ENCODE measurements around the gene NCAM1.

- TF ChIP-seq CTCF (conservative IDR thresholded peaks at IDR 0.05; ENCODE audit: low read depth in 2 of 2) (no peak), EZH2 (IDR thresholded peaks at IDR 0.05; ENCODE audit: low read depth, unreplicated experiment) (no peak), EZH2phosphoT487 (IDR thresholded peaks at IDR 0.05; ENCODE audit: unreplicated experiment) (no peak), CREB1 (CRISPR knock-in tag; IDR thresholded peaks at IDR 0.05; ENCODE audit: low read depth) (no peak), ZNF114 (CRISPR knock-in tag; IDR thresholded peaks at IDR 0.05) (no peak), POLR2AphosphoS5 (IDR thresholded peaks at IDR 0.05; ENCODE audit: low read depth) (no peak), REST (IDR thresholded peaks at IDR 0.05; ENCODE audit: unreplicated experiment) (no peak), ETS1 (IDR thresholded peaks at IDR 0.05) (no peak), ZNF462 (CRISPR knock-in tag; IDR thresholded peaks at IDR 0.05) (no peak)
Observed at GRCh38 chr11:112929432-112929831, 31.8 kb upstream of the NCAM1 start.
